Activated T-helper 1 cell treated with Interleukin-2 at 50 U/mL for 16 hours (primary cell): ENCODE data around the gene ZNF511.
A peak's percentile ranks its signal among the peaks of the same experiment; 100 is the strongest.
"Not testable (repeated sequence)": the region's sequence is repeated elsewhere in the genome, so short reads cannot be mapped to it uniquely, and the experiment has no call there.

Experiments used
- DNase-seq: peaks from one replicate; pipeline ENCODE4 v3.0.0-alpha.2; 2020; ENCODE audit warnings: low read depth

ZNF511 gene

DNA sequence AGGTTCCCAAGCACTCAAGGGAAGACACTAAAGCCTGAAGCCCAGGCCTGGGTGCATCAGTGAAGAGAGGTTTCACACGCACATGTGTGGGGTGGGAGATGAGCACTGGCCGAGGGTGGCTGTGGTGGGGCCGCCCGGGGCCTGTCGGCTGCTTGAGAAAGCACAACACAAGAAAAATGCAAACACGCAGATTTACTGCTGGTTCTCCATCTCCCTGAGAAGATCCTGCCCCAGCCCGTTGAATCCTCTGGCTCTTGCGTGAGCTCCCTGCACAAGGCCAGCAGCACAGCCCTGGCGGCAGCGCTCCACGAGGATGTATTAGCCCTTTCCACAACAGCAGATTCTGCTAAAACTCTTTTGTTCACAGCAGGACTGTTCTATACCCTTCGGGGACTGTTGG is 6.2 kb downstream of the ZNF511 start:
- no peak for DNase-seq

DNA sequence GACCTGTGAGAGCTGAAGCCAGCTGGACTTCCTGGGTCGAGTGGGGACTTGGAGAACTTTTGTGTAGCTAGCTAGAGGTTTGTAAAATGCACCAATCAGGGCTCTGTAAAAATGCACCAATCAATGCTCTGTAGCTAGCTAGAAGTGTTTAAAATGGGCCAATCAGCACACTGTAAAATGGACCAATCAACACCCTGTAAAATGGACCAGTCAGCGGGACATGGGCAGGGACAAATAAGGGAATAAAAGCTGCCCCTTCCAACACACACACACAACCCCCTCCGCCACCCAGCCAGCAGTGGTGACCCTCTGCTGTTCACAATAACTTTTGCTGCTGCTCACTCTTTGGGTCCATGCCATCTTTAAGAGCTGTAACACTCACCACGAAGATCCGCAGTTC is 7.1 kb downstream of the ZNF511 start:
- no peak for DNase-seq

DNA sequence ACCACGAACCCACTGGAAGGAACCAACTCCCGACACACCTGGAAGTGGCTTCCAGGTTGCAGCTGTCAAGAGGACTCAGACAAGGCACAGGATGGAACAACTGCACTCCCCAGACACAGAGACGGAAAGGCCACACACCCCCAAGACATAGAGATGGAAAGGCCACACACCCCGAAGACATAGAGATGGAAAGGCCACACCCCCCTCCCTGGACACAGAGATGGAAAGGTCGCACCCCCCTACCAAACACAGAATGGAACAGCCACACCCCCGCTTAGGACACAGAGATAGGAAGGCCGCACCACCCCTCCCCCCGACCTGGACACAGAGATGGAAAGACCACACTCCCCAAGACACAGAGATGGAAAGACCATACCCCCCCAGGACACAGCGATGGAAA is 7.6 kb downstream of the ZNF511 start:
- DNase-seq, result no peak

DNA sequence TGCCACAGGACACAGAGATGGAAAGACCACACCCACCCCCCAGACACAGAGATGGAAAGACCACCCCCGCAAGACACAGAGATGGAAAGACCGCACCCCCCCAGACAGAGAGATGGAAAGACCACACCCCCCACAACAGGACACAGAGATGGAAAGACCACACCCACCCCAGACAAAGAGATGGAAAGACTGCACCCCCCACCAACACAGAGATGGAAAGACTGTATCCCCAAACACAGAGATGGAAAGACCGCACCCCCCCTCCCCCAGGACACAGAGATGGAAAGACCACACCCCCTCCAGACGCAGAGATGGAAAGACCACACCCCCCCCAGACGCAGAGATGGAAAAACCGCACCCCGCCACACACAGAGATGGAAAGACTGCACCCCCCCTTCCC is 8.0 kb downstream of the ZNF511 start:
- DNase-seq, result no peak

DNA sequence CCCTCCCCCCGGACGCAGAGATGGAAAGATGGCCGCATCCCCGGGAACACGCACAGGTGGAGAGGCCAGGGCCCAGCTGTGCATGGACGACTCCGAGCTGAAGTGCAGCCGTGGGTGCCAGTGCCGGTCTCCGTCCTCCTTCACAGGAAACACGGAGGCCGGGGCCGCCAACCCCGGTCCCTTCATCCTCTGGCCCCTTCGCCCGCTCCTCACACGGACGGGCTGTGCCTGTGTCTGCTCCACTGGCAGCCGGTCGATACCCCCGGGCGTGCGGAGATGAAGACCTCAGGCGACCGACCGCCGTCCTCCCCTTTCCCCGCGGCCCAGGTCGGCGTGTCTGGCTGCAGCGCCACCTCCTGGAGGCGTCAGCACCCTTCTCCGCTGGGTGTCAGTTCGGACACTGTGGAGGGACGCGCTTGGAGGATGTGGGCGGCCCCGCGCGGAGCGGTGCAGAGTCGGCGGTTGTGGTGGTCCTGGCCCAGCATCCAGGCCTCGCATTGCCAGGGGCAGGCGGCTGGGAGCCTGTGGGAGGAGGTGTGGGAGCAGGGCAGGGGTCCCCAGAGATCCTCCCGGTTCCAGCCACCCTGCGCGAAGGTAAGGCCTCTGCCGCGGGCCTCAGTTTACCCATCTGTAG is 9.9 kb downstream of the ZNF511 start:
- peak; percentile 45 for DNase-seq

DNA sequence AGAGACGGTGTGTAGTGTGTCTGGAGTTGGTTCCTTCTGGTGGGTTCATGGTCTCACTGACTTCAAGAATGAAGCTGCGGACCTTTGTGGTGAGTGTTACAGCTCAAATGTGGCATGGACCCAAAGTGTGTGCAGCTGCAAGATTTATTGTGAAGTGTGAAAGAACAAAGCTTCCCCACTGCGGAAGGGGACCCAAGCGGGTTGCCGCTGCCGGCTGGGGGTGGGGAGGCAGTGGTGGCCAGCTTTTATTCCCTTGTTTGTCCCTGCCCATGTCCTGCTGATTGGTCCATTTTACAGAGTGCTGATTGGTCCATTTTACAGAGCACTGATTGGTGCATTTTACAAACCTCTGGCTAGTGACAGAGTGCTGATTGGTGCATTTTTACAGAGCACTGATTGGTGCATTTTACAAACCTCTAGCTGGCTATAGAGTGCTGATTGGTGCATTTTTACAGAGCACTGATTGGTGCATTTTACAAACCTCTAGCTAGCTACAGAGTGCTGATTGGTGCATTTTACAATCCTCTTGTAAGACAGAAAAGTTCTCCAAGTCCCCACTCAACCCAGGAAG is 12.2 kb downstream of the ZNF511 start:
- DNase-seq, result not testable (repeated sequence)

DNA sequence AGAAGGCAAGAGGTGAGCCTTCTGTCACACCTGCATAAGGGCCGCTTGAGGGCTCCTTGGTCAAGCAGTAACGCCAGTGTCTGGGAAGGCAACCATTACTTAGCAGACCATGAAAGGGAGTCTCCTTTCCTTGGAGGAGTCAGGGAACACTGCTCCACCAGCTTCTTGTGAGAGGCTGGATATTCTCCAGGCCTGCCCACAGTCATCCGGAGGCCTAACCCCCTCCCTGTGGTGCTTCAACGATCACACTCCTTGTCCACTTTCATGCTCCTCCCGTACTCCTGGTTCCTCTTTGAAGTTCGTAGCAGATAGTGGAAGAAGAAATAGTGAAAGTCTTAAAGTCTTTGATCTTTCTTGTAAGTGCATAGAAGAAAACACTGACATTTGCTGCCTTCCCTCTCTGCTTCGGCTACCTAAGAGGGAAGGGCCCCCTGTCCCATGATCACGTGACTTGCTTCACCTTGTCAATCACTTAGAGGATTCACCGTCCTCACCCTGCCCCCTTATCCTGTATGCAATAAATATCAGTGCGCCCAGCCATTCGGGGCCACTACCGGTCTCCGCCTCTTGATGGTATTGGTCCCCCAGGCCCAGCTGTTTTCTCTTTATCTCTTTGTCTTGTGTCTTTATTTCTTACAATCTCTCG is 13.5 kb downstream of the ZNF511 start:
- DNase-seq, result not testable (repeated sequence)

DNA sequence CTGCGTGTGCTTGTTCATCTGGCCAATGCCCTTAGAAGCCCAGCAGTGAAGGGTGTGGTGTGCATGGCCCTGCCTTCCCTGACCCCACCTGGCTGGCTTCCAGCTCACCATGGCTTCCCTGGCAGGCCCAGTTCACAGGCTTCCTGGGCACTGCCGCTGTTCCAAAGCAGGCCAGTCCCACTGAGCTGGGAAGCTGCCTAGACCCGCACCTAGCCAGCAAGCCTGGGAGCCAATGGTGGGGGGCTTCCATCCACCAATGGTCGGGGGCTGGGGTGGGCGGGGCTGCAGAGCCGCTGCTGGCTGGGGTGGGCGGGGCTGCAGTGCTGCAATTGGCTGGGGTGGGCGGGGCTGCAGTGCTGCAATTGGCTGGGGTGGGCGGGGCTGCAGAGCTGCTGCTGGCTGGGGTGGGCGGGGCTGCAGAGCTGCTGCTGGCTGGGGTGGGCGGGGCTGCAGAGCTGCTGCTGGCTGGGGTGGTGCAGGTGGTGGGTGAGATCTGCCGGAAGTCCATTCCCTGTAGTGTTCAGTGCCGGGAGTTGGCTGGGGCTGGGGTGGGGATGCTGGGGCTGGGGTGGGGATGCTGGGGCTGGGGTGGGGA is 15.6 kb downstream of the ZNF511 start:
- DNase-seq, result peak; percentile 36

DNA sequence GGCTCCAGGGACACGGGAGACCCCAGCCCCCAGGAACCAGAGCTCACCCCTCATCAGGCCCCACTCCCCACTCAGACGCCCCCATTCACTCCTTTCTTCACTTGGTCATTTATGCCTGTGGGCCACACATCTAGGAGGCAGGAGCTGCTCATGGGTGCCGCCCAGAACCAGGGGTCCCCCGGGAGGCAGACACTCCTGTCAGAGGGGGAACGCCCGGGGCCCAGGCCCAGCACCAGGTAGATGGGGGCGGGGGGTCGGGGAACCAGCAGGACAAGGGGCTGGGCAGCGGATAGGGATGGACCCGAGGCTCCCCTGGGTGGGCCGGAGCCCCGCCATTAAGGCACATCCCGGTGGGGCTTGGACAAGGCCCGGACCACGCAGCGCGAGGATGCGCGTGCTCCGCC is 16.1 kb downstream of the ZNF511 start:
- no peak for DNase-seq

DNA sequence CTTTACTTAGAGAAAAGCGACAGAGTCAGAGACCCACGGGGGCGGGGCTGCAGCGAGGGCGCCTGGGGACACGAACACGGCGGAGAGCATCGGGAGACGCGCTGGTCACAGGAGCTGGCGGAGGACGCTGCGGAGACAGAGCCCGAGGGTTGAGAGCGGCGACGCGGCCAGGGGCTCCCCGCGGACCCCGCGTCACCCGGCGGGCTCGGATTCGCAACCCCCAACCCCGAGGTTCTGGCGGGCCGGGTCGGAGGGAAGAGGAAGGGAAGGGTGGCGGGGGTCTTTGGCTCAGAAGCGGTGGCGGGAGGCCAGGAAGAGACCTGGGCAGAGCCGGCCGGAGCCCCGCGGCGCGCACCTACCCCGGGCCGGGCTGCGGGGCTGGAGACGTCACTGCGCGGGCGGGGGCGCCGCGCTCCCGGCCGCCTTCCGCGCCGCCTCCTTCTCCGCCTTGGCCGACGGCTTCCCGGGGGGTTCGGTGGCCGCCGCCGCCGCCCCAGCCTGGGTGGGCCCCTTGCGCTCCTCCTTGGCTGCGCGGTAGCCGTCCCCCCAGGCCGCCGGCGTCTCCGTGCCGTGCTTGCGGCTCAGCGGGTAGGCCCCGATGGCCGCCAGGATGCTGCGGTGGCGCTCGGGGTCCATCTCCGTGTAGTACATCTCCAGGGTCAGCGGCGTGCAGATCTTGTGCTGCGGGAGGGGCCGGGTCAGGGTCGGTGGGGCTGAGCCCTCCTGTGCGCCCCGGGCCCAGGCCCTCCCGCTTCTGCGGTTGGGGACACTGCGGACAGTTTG is 16.9 kb downstream of the ZNF511 start:
- DNase-seq, result no peak

DNA sequence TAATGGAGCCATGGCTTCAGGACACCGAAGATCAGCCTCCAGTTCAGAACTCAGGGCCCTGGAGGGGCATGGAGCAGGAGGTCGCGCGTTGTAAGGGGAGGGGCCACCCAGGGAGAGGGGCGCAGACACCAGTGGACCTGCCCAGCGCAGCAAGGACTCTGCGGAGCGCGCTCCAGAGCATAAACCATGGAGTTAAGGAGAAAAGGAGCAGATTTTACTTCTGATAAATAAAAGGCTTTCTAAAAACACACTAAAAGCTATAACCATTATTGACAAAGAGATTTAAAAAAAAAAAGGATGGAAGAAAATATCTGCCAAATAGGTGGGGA is 17.5 kb downstream of the ZNF511 start:
- DNase-seq, result no peak

DNA sequence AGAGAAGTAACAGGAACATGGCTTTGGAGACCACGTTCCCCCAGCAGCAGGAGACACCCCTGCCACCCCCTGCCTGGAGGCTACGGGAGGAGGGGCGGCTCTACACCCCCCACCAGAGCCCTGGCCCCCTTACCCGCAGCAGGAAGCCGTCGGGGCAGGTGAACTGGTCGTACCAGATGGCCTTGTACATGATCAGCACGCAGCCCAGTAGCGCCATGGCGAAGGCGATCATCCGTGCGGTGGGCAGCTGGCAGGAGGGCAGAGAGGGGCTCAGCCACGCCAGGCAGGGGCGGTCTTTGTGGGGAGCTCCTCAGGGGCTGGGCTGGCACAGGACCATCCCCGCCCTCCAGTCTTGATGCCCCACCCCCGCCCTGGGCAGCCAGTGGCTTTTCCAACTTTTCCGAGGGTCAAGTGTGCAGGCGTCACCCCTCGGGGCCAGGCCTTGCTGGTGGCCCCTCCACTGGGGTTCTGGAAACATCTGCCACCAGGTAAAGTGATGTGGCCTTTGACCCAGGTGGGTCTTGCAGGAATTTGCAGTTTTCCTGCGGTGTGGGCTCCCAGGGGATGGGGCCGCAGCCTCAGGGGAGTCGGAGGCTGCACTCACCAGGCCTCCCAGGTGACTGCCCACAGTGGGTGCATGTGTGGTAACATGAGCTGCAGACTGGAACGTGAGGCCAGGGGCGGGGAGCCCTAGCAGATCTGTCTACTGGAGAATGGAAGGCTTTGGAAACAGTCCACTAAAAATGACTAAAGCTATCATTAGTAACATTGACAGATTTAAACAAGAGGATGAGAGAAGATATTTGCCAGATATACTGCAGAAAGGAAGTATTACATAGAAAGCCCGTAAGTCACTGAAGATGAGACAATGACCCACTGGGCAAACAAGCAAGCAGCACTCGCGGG is 18.3 kb downstream of the ZNF511 start:
- no peak for DNase-seq

DNA sequence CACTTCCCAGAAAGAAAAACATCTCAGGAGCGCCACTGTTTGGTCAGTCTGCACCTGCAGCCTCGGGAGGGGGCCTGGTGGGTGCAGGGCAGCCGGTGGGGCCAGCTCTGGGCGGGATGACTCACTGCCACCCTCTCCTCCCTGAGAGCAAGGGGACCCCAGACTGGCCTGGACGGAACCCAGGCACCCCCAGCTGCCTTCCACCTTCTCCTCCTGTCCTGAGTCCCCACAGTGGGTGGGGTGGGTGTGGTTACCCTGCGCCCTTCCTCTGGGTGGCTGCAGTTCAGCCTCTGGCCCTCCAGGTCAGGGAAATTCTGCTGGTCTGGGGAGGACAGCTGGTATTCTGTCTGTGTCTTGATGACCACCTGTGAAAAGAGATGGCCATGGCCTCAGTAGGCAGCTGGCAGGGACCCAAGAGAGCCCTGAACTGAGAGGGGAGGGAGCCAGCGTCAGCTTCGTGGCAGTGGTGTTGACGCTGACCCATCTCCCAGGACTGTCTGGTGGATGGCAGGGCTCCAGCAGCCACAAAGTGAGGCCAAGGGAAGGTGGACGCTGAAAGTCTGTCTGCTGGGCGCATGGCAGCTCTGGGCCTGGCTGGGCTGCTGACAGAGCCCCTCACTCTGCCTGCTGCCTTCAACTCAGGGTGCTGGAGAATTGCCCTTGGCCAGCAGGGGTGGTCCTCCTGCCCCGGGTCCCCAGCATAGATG is 19.1 kb downstream of the ZNF511 start:
- DNase-seq, result no peak

DNA sequence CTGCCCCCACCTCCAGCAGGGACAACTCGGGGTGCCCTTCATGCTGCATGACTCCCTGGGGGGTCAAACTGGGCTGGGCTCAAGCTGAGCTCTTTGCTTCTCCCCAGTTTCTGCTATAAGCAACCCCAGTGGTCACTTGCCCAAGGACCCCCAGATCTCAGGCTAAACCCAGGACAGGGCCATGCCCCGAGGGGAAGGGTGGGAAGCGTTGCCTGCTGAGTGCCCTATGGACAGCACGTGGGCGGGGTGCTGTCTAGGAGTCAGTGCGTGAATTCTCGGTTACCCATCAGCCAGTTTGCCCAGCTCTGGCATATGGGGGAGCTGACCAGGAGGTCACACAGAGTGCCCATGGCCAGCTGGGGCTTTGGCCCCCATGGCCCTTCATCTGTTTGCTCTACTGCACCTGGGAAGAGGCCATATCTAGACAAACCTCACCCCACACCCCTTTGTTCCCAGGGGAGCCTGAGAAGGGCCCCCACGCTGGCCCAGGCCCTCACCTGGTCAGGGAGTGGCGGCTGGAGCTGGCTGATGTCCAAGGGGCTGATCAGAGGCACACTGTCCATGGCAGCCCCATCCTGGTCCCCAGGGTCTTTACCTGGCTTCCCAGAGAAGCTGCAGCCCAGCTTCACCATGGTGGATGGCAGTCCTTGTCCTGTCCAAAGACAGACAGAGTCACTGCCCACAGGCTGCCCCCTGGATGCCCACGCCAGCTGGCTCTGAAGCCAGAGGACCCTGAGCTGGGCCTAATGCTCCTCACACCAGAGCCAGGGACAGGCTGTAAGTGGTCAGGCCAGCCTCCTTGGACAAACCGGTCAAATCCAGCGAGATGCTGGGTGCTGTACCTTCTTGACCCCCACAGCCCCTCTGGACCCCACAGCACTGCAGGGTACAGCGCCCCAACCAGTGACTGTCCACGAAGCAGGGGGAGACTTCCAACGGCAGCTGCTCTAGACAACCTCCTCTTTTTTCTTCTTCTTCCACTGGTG is 19.9 kb downstream of the ZNF511 start:
- DNase-seq, result no peak

DNA sequence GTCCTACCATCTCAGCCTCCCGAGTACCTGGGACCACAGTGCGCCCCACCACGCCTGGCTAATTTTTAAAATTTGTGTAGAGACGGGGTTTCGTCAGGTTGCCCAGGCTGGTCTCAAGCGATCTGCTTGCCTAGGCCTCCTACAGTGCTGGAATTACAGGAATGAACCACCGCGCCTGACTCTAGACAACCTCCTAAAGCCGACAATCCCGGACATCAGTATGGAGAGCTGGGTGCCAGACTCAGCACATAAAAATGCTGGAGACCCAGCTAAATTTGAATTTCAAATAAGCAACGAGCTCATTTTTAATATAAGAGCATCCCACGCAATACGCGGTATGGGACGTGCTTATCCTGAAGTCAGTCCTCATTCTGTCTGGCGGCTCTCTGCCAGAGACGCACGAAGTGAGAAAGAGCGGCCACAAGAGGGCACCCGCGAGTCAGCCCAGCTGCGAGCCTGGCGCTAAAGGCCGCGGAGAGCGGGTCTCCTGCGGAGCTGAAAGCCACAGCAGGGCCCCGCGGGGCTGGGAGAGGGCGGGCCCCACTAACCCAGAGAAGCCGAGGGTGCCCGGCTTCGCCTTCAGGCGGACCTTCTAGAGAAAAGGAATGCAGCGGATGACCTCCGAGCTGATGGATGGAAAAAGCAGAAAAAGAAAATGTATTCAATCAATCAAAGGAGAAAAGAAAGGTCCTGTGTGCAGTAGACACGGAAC is 20.9 kb downstream of the ZNF511 start:
- peak; percentile 76 for DNase-seq

DNA sequence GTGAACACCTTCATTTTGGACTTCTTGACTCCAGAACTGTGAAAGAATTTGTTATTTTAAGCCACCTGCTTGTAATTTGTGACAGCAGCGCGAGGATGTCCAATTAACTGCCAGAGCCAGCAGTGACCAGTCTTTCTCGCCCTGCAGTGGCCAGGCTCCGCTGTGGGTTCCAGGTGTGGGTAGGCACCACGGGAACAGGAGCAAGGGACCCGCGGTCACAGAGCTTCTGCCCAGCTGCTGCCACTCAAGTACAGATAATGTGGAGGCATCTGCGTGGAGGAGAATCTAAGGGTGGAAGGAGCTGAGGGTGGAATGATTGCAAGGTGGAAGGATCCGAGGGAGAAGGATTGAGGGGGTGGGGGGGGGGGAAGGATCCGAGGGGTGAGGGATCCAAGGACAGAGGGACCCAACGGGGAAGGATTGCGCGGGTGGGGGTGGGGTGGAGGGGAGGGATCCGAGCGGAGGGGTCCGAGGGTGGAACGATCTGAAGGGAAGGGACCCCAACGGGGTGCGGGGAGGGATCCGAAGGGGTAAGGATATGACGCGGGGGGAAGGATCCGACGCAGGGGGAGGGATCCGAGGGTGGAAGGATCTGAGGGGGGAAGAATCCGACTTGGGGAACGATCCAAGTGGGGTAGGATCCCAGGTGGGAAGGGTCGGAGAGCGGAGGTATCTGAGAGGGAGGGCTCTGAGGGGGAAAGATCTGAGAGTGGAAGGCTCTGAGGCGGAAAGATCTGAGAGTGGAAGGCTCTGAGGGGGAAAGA is 24.4 kb downstream of the ZNF511 start:
- no peak for DNase-seq

DNA sequence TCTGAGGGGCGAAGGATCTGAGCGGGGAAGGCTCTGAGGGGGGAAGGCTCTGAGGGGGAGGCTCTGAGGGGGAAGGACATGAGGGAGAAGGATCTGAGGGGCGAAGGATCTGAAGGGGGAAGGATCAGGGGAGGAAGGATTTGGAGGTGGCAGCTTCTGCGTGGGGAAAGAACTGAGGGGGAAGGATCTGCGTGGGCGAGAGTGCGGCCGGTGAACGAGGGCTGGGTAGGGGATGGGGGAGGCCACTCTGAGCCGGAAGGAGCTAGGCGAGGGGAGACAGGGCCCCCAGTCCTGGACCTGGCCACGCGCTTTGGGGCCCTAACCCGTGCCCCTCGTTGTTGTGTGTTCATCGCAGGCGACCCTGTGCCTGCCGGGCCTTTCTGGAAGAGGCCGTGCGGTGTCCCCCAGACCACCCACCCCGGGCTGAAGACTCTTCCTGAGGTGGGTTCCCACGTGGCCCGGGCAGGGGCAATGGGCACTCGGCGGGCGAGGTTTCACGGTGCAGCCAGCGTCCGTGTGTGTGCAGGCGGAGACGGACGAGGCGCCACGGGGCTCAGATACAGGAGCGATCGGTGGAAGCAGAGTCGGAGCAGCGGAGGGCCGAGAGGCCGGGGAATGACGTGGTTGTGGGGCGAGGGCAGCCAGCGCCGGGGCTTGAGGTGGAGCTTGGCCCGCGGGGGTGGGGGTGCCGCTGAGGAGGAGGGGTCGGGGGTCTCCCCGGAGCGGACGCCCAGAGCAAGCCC is 26.0 kb downstream of the ZNF511 start:
- no peak for DNase-seq
